K562 (cell line): Measurements from ENCODE around the gene RPE. TPM values are rescaled to one million over a fixed set of nuclear protein-coding genes. Genes with fewer than 3 reads are reported as not detected.
A peak's percentile ranks its signal among the peaks of the same experiment; 100 is the strongest.

ENCODE experiments used
- CTBP1 ChIP-seq: fragments of 450-650 bp; IDR thresholded peaks from 2 replicates; pipeline ENCODE4 v1.6.1; 2016; ENCODE audit warnings: borderline replicate concordance
- DLX4 ChIP-seq: fragments of 250-450 bp; sonication (Bioruptor Pico); IDR thresholded peaks from 2 replicates; pipeline ENCODE4 v1.6.1; 2021; ENCODE audit warnings: mild to moderate bottlenecking
- ETS2 ChIP-seq: IDR thresholded peaks from 2 replicates; pipeline ENCODE4 v1.6.1; 2016; ENCODE audit warnings: borderline replicate concordance, missing genetic modification characterization, mild to moderate bottlenecking, moderate library complexity, missing compliant biosample characterization; ENCODE audit not compliant: poor library complexity, severe bottlenecking
- FOXM1 ChIP-seq, 2 experiments: fragments of 450-650 bp in 1 of 2; sonication (generic) in 1 of 2; formaldehyde crosslinking in 1 of 2; IDR thresholded peaks; 2 replicates each; pipeline versions ENCODE4 v1.6.1 to v1.9.0; 2017 to 2022; ENCODE audit warnings: low read depth in 2 of 2, mild to moderate bottlenecking in 2 of 2, missing genetic modification reagents in 1 of 2, moderate library complexity in 1 of 2
- HNRNPUL1 ChIP-seq: fragments of 200-400 bp; formaldehyde crosslinking; IDR thresholded peaks from 2 replicates; pipeline ENCODE4 v1.6.1; 2017; ENCODE audit warnings: low read length
- MYBL2 ChIP-seq, 2 experiments: fragments of 450-650 bp in 1 of 2; sonication (generic) in 1 of 2; formaldehyde crosslinking in 1 of 2; IDR thresholded peaks; 2 replicates each; pipeline versions ENCODE4 v1.6.1 to v1.8.1; 2017 to 2022; ENCODE audit warnings: borderline replicate concordance in 1 of 2, inconsistent platforms in 1 of 2, low read depth in 1 of 2, mild to moderate bottlenecking in 1 of 2, missing genetic modification reagents in 1 of 2, moderate library complexity in 1 of 2
- NR2F6 ChIP-seq: fragments of 450-650 bp; formaldehyde crosslinking; IDR thresholded peaks from 2 replicates; pipeline ENCODE4 v1.4.0; 2020; ENCODE audit warnings: mild to moderate bottlenecking
- PHF8 ChIP-seq: fragments of 200-600 bp; sonication (generic); IDR thresholded peaks from 2 replicates; pipeline ENCODE4 v1.6.1; 2012; ENCODE audit warnings: mixed run types, mild to moderate bottlenecking, inconsistent platforms, low read length, moderate library complexity, borderline replicate concordance
- SP1 ChIP-seq: sonication (generic); formaldehyde crosslinking; IDR thresholded peaks from 2 replicates; pipeline ENCODE4 v1.8.1; 2022; ENCODE audit warnings: mild to moderate bottlenecking, missing genetic modification reagents
- SREBF2 ChIP-seq: sonication (generic); formaldehyde crosslinking; IDR thresholded peaks from 2 replicates; pipeline ENCODE4 v1.4.0; 2020; ENCODE audit warnings: mild to moderate bottlenecking, missing genetic modification reagents
- TAF15 ChIP-seq: fragments of 200-400 bp; formaldehyde crosslinking; IDR thresholded peaks from 2 replicates; pipeline ENCODE4 v1.6.1; 2017; ENCODE audit warnings: mild to moderate bottlenecking, low read depth, low read length, moderate library complexity
- U2AF1 ChIP-seq: fragments of 200-400 bp; formaldehyde crosslinking; optimal IDR thresholded peaks from 2 replicates; pipeline ENCODE3; 2017; ENCODE audit warnings: mild to moderate bottlenecking, low read depth, low read length, moderate library complexity
- YY1 ChIP-seq, 3 experiments: IDR thresholded peaks; 2 replicates each; pipeline ENCODE4 v1.6.1; 2011; ENCODE audit warnings: low read length in 2 of 3, mild to moderate bottlenecking in 2 of 3, moderate library complexity in 2 of 3, borderline replicate concordance in 1 of 3, control low read depth in 1 of 3, low read depth in 1 of 3; ENCODE audit not compliant: insufficient read depth in 3 of 3, insufficient replicate concordance in 2 of 3, control insufficient read depth in 1 of 3, insufficient read length in 1 of 3; ENCODE audit errors: extremely low read depth in 1 of 3
- ZBTB12 ChIP-seq: fragments of 250-450 bp; sonication (Bioruptor Pico); IDR thresholded peaks from 2 replicates; pipeline ENCODE4 v1.4.0; 2020
- ZBTB40 ChIP-seq, 2 experiments: fragments of 450-650 bp in 1 of 2; sonication (generic) in 1 of 2; formaldehyde crosslinking in 1 of 2; IDR thresholded peaks; 2 replicates each; pipeline versions ENCODE4 v1.7.1 to v1.9.0; 2016 to 2022; ENCODE audit warnings: inconsistent platforms in 1 of 2, mild to moderate bottlenecking in 1 of 2, missing genetic modification reagents in 1 of 2
- ZBTB7A ChIP-seq: IDR thresholded peaks from 2 replicates; pipeline ENCODE4 v1.6.1; 2011; ENCODE audit warnings: low read depth, mild to moderate bottlenecking, low read length, moderate library complexity, borderline replicate concordance; ENCODE audit not compliant: control insufficient read depth
- polyA plus RNA-seq, 8 experiments: library from polyadenylated mRNA; depleted of rRNA in 4 of 8; stranded (reverse) in 5 of 8; unstranded in 3 of 8; fragments of >200 nt; fragmentation: Nextera tagmentation in 2 of 8; fragmentation: Illumina TruSeq in 1 of 8; extraction: Ambion mirVana in 2 of 8; extraction: Trizol in 1 of 8; gene quantifications; 2 replicates each; pipeline versions ENCODE4 v1.2.1 to v1.2.3, GENCODE V29; 2011 to 2014; ENCODE audit warnings: inconsistent platforms in 1 of 8, missing spikeins in 1 of 8
- total RNA-seq, 7 experiments: library from RNA; depleted of rRNA in 6 of 7; stranded (reverse); fragments of >200 nt in 6 of 7; fragmentation: Illumina TruSeq in 2 of 7; extraction: Trizol in 2 of 7; gene quantifications; 2 replicates each; pipeline versions ENCODE4 v1.2.1 to v1.2.3, GENCODE V29; 2011 to 2021; ENCODE audit warnings: low replicate concordance in 1 of 7

The RPE gene
- total and polyA plus RNA-seq, 9 of the 15 experiments (the other 6 are each of a cell fraction or from before 2014, with no cell fraction given) = 33.5 to 65.3 (median 50.4) TPM

- TF ChIP-seq ZBTB40 (IDR thresholded peaks at IDR 0.05) (no peak), ZBTB40 (CRISPR knock-in tag; IDR thresholded peaks at IDR 0.05) (no peak), PHF8 (no peak), DLX4 (CRISPR knock-in tag) (no peak), CTBP1 (peak; percentile 45; the same call in 1 of the 2 replicates), FOXM1 (IDR thresholded peaks at IDR 0.05; ENCODE audit: low read depth) (peak; percentile 60; the same call in 1 of the 2 replicates), FOXM1 (CRISPR knock-in tag; IDR thresholded peaks at IDR 0.05; ENCODE audit: low read depth) (no peak), ZBTB12 (CRISPR knock-in tag) (no peak), YY1 (IDR thresholded peaks at IDR 0.05; ENCODE audit: borderline replicate concordance in 1 of 3, control insufficient read depth in 1 of 3, extremely low read depth in 1 of 3, insufficient read depth in 3 of 3, insufficient read length in 1 of 3, insufficient replicate concordance in 2 of 3, low read depth in 1 of 3, low read length in 2 of 3) (no peak), U2AF1 (no peak), SREBF2 (CRISPR knock-in tag) (no peak), HNRNPUL1 (no peak), ETS2 (no peak), TAF15 (no peak), ZBTB7A (no peak), NR2F6 (CRISPR knock-in tag) (no peak), SP1 (no peak), MYBL2 (IDR thresholded peaks at IDR 0.05; ENCODE audit: low read depth) (no peak), MYBL2 (CRISPR knock-in tag; IDR thresholded peaks at IDR 0.05; ENCODE audit: borderline replicate concordance) (no peak)
Observed at GRCh38 chr2:209988010-209988409, 14.4 kb upstream of the RPE start (continued).
